ENCODE results near the gene BCL2L2.
"Not testable (repeated sequence)": the region's sequence is repeated elsewhere in the genome, so short reads cannot be mapped to it uniquely, and the experiment has no call there.

The BCL2L2 gene

GRCh38 chr14:23306412-23307145 lies at the start of gene BCL2L2:
BCL2L2 (plus strand) TSS chr14:23306833; CDS start chr14:23307768, 935 bp downstream.
- no peak for DNase-seq (ENCODE audit: low read depth)

GRCh38 chr14:23258256-23258655 lies 48.4 kb upstream of the BCL2L2 start:
- DNase-seq (ENCODE audit: low read depth): no peak

GRCh38 chr14:23259426-23259825 lies 47.2 kb upstream of the BCL2L2 start:
- no peak for DNase-seq (ENCODE audit: low read depth)

- not testable (repeated sequence) for DNase-seq (ENCODE audit: low read depth)
Observed at GRCh38 chr14:23260849-23261248, 45.8 kb upstream of the BCL2L2 start.

- no peak for DNase-seq (ENCODE audit: low read depth)
Observed at GRCh38 chr14:23269193-23269592, 37.4 kb upstream of the BCL2L2 start.

- no peak for DNase-seq (ENCODE audit: low read depth)
Observed at GRCh38 chr14:23275412-23275811, 31.2 kb upstream of the BCL2L2 start.

- no peak for DNase-seq (ENCODE audit: low read depth)
Observed at GRCh38 chr14:23277189-23277588, 29.4 kb upstream of the BCL2L2 start.

GRCh38 chr14:23277928-23278327 lies 28.7 kb upstream of the BCL2L2 start:
- DNase-seq (ENCODE audit: low read depth): not testable (repeated sequence)

GRCh38 chr14:23281247-23281646 lies 25.4 kb upstream of the BCL2L2 start:
- no peak for DNase-seq (ENCODE audit: low read depth)

- no peak for DNase-seq (ENCODE audit: low read depth)
Observed at GRCh38 chr14:23284654-23285529, 21.7 kb upstream of the BCL2L2 start.

GRCh38 chr14:23285530-23286019 lies 21.1 kb upstream of the BCL2L2 start:
- no peak for DNase-seq (ENCODE audit: low read depth)

GRCh38 chr14:23286020-23286901 lies 20.4 kb upstream of the BCL2L2 start, which contains the start of gene HOMEZ:
HOMEZ (minus strand) TSS chr14:23286132; CDS start chr14:23285952, 180 bp downstream.
- DNase-seq (ENCODE audit: low read depth): peak; percentile 85

GRCh38 chr14:23286902-23287479 lies 19.6 kb upstream of the BCL2L2 start:
- no peak for DNase-seq (ENCODE audit: low read depth)

- DNase-seq (ENCODE audit: low read depth): no peak
Observed at GRCh38 chr14:23294734-23295561, 11.7 kb upstream of the BCL2L2 start.

GRCh38 chr14:23296012-23296777 lies 10.4 kb upstream of the BCL2L2 start:
- DNase-seq (ENCODE audit: low read depth): no peak

GRCh38 chr14:23297096-23297495 lies 9.5 kb upstream of the BCL2L2 start:
- DNase-seq (ENCODE audit: low read depth): no peak

- DNase-seq (ENCODE audit: low read depth): no peak
Observed at GRCh38 chr14:23297611-23298277, 8.9 kb upstream of the BCL2L2 start.

- DNase-seq (ENCODE audit: low read depth): no peak
Observed at GRCh38 chr14:23299211-23299957, 7.2 kb upstream of the BCL2L2 start.

Data from non-pigmented ciliary epithelial cell (primary cell).